H1 (cell line): Measurements from ENCODE around the gene POLRMT. TPM values are rescaled to one million over a fixed set of nuclear protein-coding genes. Genes with fewer than 3 reads are reported as not detected.

Experiments used
- CTCF ChIA-PET: fragments of 300-600 bp; sonication (Branson Sonifier 250); formaldehyde crosslinking; loops from one replicate; lab custom pipeline; 2021; ENCODE audit not compliant: partially characterized antibody; lab: Charles Lee
- POLR2A ChIA-PET: fragments of 300-600 bp; sonication (Branson Sonifier 250); formaldehyde crosslinking; loops from one replicate; lab custom pipeline; 2021; ENCODE audit warnings: inconsistent platforms; ENCODE audit not compliant: partially characterized antibody; lab: Charles Lee
- DNase-seq, 2 experiments: peaks; one replicate each; pipeline versions ENCODE4 v3.0.0 to v3.0.0-alpha.2; 2010 to 2022; ENCODE audit warnings: low spot score in 2 of 2, low read depth in 1 of 2, mixed read lengths in 1 of 2
- FAIRE-seq: peaks from 2 replicates; lab custom pipeline; 2011; peaks lifted over from hg19 to GRCh38; lab: Jason Lieb, UNC
- H2AFZ ChIP-seq: 2 replicates; pipeline ENCODE4 v1.8.1; 2012; ENCODE audit warnings: low read length, inconsistent platforms
- H2AK5ac ChIP-seq: 2 replicates; pipeline ENCODE4 v1.6.1; 2013; ENCODE audit warnings: low read depth, low read length
- H2BK120ac ChIP-seq: replicated peaks from 2 replicates; pipeline ENCODE3; 2013; ENCODE audit warnings: low read depth, low read length, inconsistent platforms
- H2BK12ac ChIP-seq: 2 replicates; pipeline ENCODE4 v1.6.1; 2013; ENCODE audit warnings: low read depth, low read length
- H2BK15ac ChIP-seq: 2 replicates; pipeline ENCODE4 v1.6.1; 2013; ENCODE audit warnings: low read length
- H2BK20ac ChIP-seq: 2 replicates; pipeline ENCODE4 v1.6.1; 2013; ENCODE audit warnings: low read length
- H2BK5ac ChIP-seq: 2 replicates; pipeline ENCODE4 v1.6.1; 2013; ENCODE audit warnings: low read depth, low read length
- H3K14ac ChIP-seq: 2 replicates; pipeline ENCODE4 v1.6.1; 2013; ENCODE audit warnings: inconsistent platforms; ENCODE audit not compliant: insufficient read length
- H3K18ac ChIP-seq: 2 replicates; pipeline ENCODE4 v1.6.1; 2013; ENCODE audit warnings: low read length; ENCODE audit errors: extremely low read depth
- H3K23ac ChIP-seq: 2 replicates; pipeline ENCODE4 v1.6.1; 2013; ENCODE audit warnings: inconsistent platforms; ENCODE audit not compliant: insufficient read length
- H3K23me2 ChIP-seq: 2 replicates; pipeline ENCODE4 v1.6.1; 2013; ENCODE audit warnings: low read depth, low read length
- H3K27ac ChIP-seq: 2 replicates; pipeline ENCODE4 v1.6.1; 2011; ENCODE audit warnings: low read depth, low read length, inconsistent platforms
- H3K27me3 ChIP-seq, 4 experiments: replicated peaks in 1 of 4; 1 replicate in 1 of 4; 2 replicates in 3 of 4; pipeline versions ENCODE4 v1.6.1 to v1.8.1; 2011 to 2013; ENCODE audit warnings: low read length in 3 of 4, mild to moderate bottlenecking in 3 of 4, inconsistent platforms in 2 of 4, mixed read lengths in 2 of 4, moderate library complexity in 1 of 4; ENCODE audit not compliant: control insufficient read depth in 3 of 4, insufficient read depth in 3 of 4; ENCODE audit errors: extremely low read depth in 1 of 4
- H3K36me3 ChIP-seq, 4 experiments: 2 replicates each; pipeline versions ENCODE4 v1.6.1 to v1.8.1; 2011 to 2013; ENCODE audit warnings: mild to moderate bottlenecking in 4 of 4, low read length in 3 of 4, moderate library complexity in 2 of 4, control low read depth in 1 of 4, inconsistent platforms in 1 of 4; ENCODE audit not compliant: insufficient read depth in 4 of 4, control insufficient read depth in 2 of 4
- H3K4ac ChIP-seq: replicated peaks from 2 replicates; pipeline ENCODE3; 2013; ENCODE audit warnings: low read length, low read depth, mixed read lengths, inconsistent platforms; ENCODE audit not compliant: insufficient read length
- H3K4me1 ChIP-seq, 4 experiments: replicated peaks in 1 of 4; 1 replicate in 1 of 4; 2 replicates in 3 of 4; pipeline versions ENCODE4 v1.6.1 to v1.8.1; 2011 to 2013; ENCODE audit warnings: low read length in 3 of 4, inconsistent platforms in 2 of 4, mixed read lengths in 1 of 4; ENCODE audit not compliant: insufficient read depth in 4 of 4, control insufficient read depth in 3 of 4
- H3K4me2 ChIP-seq, 2 experiments: 2 replicates each; pipeline versions ENCODE4 v1.6.1 to v1.8.1; 2011 to 2013; ENCODE audit warnings: low read depth in 2 of 2, low read length in 2 of 2, control low read depth in 1 of 2, inconsistent platforms in 1 of 2, mild to moderate bottlenecking in 1 of 2; ENCODE audit not compliant: insufficient read depth in 1 of 2
- H3K4me3 ChIP-seq, 4 experiments: fragments of 200-600, 300-600 bp in 1 of 4; sonication (generic), shearing (Covaris generic), sonication (Bioruptor Twin) in 1 of 4; 2 replicates each; pipeline versions ENCODE4 v1.5.1 to v1.8.1; 2011 to 2016; ENCODE audit warnings: low read length in 4 of 4, low read depth in 3 of 4, control low read depth in 2 of 4, inconsistent platforms in 2 of 4, mild to moderate bottlenecking in 2 of 4, mixed read lengths in 1 of 4, moderate library complexity in 1 of 4; ENCODE audit not compliant: insufficient read depth in 2 of 4; ENCODE audit errors: extremely low read depth in 1 of 4
- H3K56ac ChIP-seq: replicated peaks from 2 replicates; pipeline ENCODE3; 2013; ENCODE audit warnings: low read depth, mild to moderate bottlenecking, mixed read lengths, low read length, inconsistent platforms; ENCODE audit not compliant: insufficient read length
- H3K79me1 ChIP-seq: 2 replicates; pipeline ENCODE4 v1.6.1; 2013; ENCODE audit warnings: low read depth, low read length, control low read depth
- H3K79me2 ChIP-seq, 2 experiments: 2 replicates each; pipeline versions ENCODE4 v1.6.1 to v1.8.1; 2012 to 2013; ENCODE audit warnings: low read length in 2 of 2, mild to moderate bottlenecking in 2 of 2, inconsistent platforms in 1 of 2; ENCODE audit not compliant: insufficient read depth in 2 of 2, control insufficient read depth in 1 of 2
- H3K9ac ChIP-seq, 4 experiments: replicated peaks in 1 of 4; 1 replicate in 1 of 4; 2 replicates in 3 of 4; pipeline versions ENCODE4 v1.6.1 to v1.8.1; 2011 to 2013; ENCODE audit warnings: low read depth in 3 of 4, low read length in 3 of 4, control low read depth in 2 of 4, mild to moderate bottlenecking in 2 of 4, moderate library complexity in 2 of 4, inconsistent platforms in 1 of 4; ENCODE audit errors: extremely low read depth in 1 of 4
- H3K9me3 ChIP-seq, 2 experiments: 2 replicates each; pipeline versions ENCODE4 v1.6.1 to v1.8.1; 2012 to 2013; ENCODE audit warnings: mild to moderate bottlenecking in 2 of 2, moderate library complexity in 2 of 2, control low read depth in 1 of 2, inconsistent platforms in 1 of 2, low read depth in 1 of 2, low read length in 1 of 2, mixed read lengths in 1 of 2; ENCODE audit not compliant: insufficient read depth in 2 of 2
- H4K20me1 ChIP-seq, 2 experiments: replicated peaks in 1 of 2; 2 replicates each; pipeline versions ENCODE3 to v1.8.1; 2011 to 2013; ENCODE audit warnings: inconsistent platforms in 2 of 2, low read length in 2 of 2, mild to moderate bottlenecking in 1 of 2; ENCODE audit not compliant: insufficient read depth in 2 of 2, control insufficient read depth in 1 of 2
- H4K5ac ChIP-seq: 2 replicates; pipeline ENCODE4 v1.6.1; 2013; ENCODE audit warnings: low read length, low read depth, mixed read lengths, inconsistent platforms; ENCODE audit not compliant: insufficient read length
- H4K8ac ChIP-seq: 2 replicates; pipeline ENCODE4 v1.8.0; 2013; ENCODE audit warnings: mild to moderate bottlenecking, moderate library complexity, low read length, inconsistent platforms; ENCODE audit not compliant: insufficient read depth; ENCODE audit errors: extremely low read depth
- H4K91ac ChIP-seq: replicated peaks from 2 replicates; pipeline ENCODE3; 2013; ENCODE audit warnings: low read length, mixed read lengths, inconsistent platforms; ENCODE audit not compliant: insufficient read length
- ASH2L ChIP-seq: fragments of 200-600, 300-600 bp; sonication (generic); IDR thresholded peaks from one replicate; pipeline ENCODE4 v1.7.1; 2017; ENCODE audit warnings: low read length
- CHD2 ChIP-seq: IDR thresholded peaks from 2 replicates; pipeline ENCODE4 v1.6.1; 2012; ENCODE audit warnings: low read length, improper control_type of control experiment
- NRF1 ChIP-seq: IDR thresholded peaks from 2 replicates; pipeline ENCODE4 v1.6.1; 2011; ENCODE audit warnings: mild to moderate bottlenecking, low read depth, low read length, improper control_type of control experiment
- POLR2A ChIP-seq, 2 experiments: IDR thresholded peaks; 1 replicate in 1 of 2; 2 replicates in 1 of 2; pipeline ENCODE4 v1.6.1; 2011; ENCODE audit warnings: low read depth in 2 of 2, low read length in 2 of 2, mild to moderate bottlenecking in 2 of 2; ENCODE audit errors: control extremely low read depth in 1 of 2
- SIX5 ChIP-seq: IDR thresholded peaks from 2 replicates; pipeline ENCODE4 v1.6.1; 2011; ENCODE audit warnings: mild to moderate bottlenecking, low read depth, low read length
- SP2 ChIP-seq: IDR thresholded peaks from 2 replicates; pipeline ENCODE4 v1.6.1; 2012; ENCODE audit warnings: mild to moderate bottlenecking, low read length, inconsistent platforms
- YY1 ChIP-seq: IDR thresholded peaks from 2 replicates; pipeline ENCODE4 v1.6.1; 2011; ENCODE audit warnings: low read depth, mild to moderate bottlenecking, low read length
- WGBS, 2 experiments: shearing (Covaris generic) in 1 of 2; methylation state at CpG; one replicate each; pipeline versions ENCODE4 v1.1.6 to v1.1.7; 2013 to 2015; ENCODE audit warnings: low lambda C conversion rate in 2 of 2, mixed read lengths in 2 of 2, inconsistent platforms in 1 of 2, low coverage in 1 of 2, missing lambda C conversion rate in 1 of 2; ENCODE audit not compliant: insufficient replicate concordance in 2 of 2, insufficient coverage in 1 of 2, insufficient read length in 1 of 2; ENCODE audit errors: extremely low coverage in 1 of 2, missing lambda C conversion rate in 1 of 2; 5-methylcytosine and 5-hydroxymethylcytosine counted together
- long read RNA-seq, 2 experiments: library from RNA in 1 of 2; library from capped mRNA in 1 of 2; stranded (forward); transcript quantifications; one replicate each; pipeline ENCODE4 v2.0.0, GENCODE V29; 2021; ENCODE audit warnings: inconsistent platforms in 1 of 2
- polyA minus RNA-seq, 3 experiments: library from RNA; depleted of rRNA, polyadenylated mRNA; stranded (reverse); fragments of >200 nt; gene quantifications; 1 replicate in 2 of 3; 2 replicates in 1 of 3; pipeline ENCODE4 v1.2.3, GENCODE V29; 2011
- polyA plus RNA-seq, 7 experiments: library from polyadenylated mRNA; depleted of rRNA in 3 of 7; stranded (reverse) in 5 of 7; unstranded in 2 of 7; fragments of >200 nt in 5 of 7; fragments of 200-250 nt in 2 of 7; gene quantifications; 1 replicate in 5 of 7; 2 replicates in 1 of 7; 4 replicates in 1 of 7; pipeline versions ENCODE4 v1.2.1 to v1.2.3, GENCODE V29; 2011 to 2013; ENCODE audit warnings: missing spikeins in 2 of 7, mixed read lengths in 2 of 7
- total RNA-seq: library from RNA; stranded (reverse); fragmentation: NEBNext Ultra II Directional; extraction: Animal tissue kit (Norgen Biotek cat#: 25700); gene quantifications from 2 replicates; pipeline ENCODE4 v1.2.1, GENCODE V29; 2021
- TF ChIP-seq, protein P1 (sequence below): IDR thresholded peaks from 2 replicates; pipeline ENCODE4 v1.6.1; 2012; ENCODE audit warnings: inconsistent platforms

The POLRMT gene
- total RNA-seq, result 110 and 111 TPM in 2 replicates
- polyA plus RNA-seq (2011; rRNA removed), result 93.0 and 119 TPM in 2 replicates
- polyA plus RNA-seq (2011; cell fraction: cytosol; rRNA removed), result 84.7 TPM
- polyA plus RNA-seq (2011; cell fraction: nucleus; rRNA removed), result 444 TPM
- 84.6 to 159 TPM (median 148 TPM) in 4 replicates for polyA plus RNA-seq (2012, experiment 1 of 2)
- polyA plus RNA-seq (2012, experiment 2 of 2), result 84.5 TPM
- polyA plus RNA-seq (2013, experiment 1 of 2), result 105 TPM
- 97.6 TPM for polyA plus RNA-seq (2013, experiment 2 of 2)
- polyA minus RNA-seq (2011; rRNA and poly(A)+ RNA removed), result 132 and 217 TPM in 2 replicates
- 86.2 TPM for polyA minus RNA-seq (2011; cell fraction: cytosol; rRNA and poly(A)+ RNA removed)
- 105 TPM for polyA minus RNA-seq (2011; cell fraction: nucleus; rRNA and poly(A)+ RNA removed)
- long read RNA-seq, experiment 1, partial matches to known transcripts, result 46 of 61 reads
- long read RNA-seq, experiment 1, other reads (novel, unspliced or antisense), result 15 of 61 reads
- long read RNA-seq, experiment 2, partial matches to known transcripts, result 5 of 7 reads
- long read RNA-seq, experiment 2, other reads (novel, unspliced or antisense), result 1 of 7 reads

DNA sequence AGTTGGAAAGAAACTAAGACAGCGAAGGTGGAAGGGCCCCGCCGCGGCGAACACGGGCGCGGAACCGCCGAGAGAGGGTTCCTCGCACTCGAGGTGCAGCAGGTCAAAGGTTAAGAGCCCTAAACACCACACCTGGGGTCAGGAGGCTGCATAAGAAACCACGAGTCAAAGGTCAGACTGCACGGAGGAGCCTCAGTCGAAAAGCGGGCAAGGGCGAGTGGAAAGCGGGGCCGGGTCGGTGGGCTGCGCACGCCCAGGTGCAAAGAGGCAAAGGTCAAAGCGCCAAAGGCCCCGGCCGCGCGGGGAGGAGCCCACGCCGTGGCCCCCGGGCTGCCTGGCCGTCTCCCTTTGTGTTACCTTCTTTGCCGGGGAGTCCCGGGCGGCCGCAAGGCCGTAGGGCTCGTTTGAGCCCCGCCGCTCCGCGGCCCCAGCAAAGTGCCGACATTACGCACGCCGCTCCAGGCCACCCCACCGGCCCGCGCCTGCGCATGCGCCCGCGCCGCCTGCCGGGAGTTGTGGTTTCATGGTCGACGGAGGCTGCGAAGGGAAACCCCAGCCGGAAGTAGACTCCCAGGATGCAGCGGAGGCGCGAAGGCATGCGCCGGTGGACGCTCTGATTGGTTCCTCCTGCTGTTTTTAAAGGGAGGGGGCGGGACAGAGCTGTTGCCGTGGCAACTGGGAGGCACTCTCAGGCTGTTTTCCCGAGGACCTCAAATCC lies at the start of gene POLRMT:
Gene POLRMT (minus strand): TSS at position 470 of the 718 bp plus-strand sequence. CDS start 25 bp downstream, at position 445.
- peak within 1 kb of the TSS; percentile 88 to 99 (median 97) for H3K4me3 ChIP-seq
- POLR2A ChIA-PET, result interaction anchor here (0.7 to 3.2 kb wide), 10 partner anchors 8 to 178 kb away, joined by 3 to 11 read pairs (median 4); partner anchors contain the start of gene BSG
- H4K20me1 ChIP-seq, result peaks cover 4 to 5% of the 10 kb centered on the region in 2 experiments
- no peak within 1 kb of the TSS for H2BK15ac ChIP-seq
- no peak within 1 kb of the TSS for H3K4ac ChIP-seq
- no peak within 1 kb of the TSS for H3K14ac ChIP-seq
- peaks cover 8% of the 10 kb centered on the region for H3K23me2 ChIP-seq
- H3K36me3 ChIP-seq, result peaks cover 0 to 8% (median 2%) of the 10 kb centered on the region in 4 experiments; a peak in 5 of 8 replicates
- peaks cover 0 to 8% (median 3%) of the 10 kb centered on the region in 4 experiments; a peak in 4 of 7 replicates for H3K4me1 ChIP-seq
- peak within 1 kb of the TSS; percentile 69; the same call in 1 of the 2 replicates for H2AFZ ChIP-seq
- CTCF ChIA-PET, result interaction anchor here (1.0 to 1.4 kb wide), 3 partner anchors 12 to 74 kb away, joined by 3 to 4 read pairs (median 3); no protein-coding TSS in a partner anchor
- H4K91ac ChIP-seq, result peak within 1 kb of the TSS; percentile 65
- peaks cover 0 to 18% of the 10 kb centered on the region in 2 experiments; a peak in 1 of 4 replicates for H3K79me2 ChIP-seq
- WGBS, 2 experiments, result 1% methylated on average over 55 of the region's 67 CpGs; no CpG with 5 or more reads in 1 of the 2 experiments
- H2BK120ac ChIP-seq, result no peak within 1 kb of the TSS
- peak within 1 kb of the TSS; percentile 69 for H3K56ac ChIP-seq
- H3K4me2 ChIP-seq, result peak within 1 kb of the TSS; percentile 78 to 82
- no peak within 1 kb of the TSS for H2BK20ac ChIP-seq
- H2BK5ac ChIP-seq, result peak within 1 kb of the TSS; percentile 74; the same call in 1 of the 2 replicates
- H4K8ac ChIP-seq, result peak within 1 kb of the TSS; percentile 84; the same call in 1 of the 2 replicates
- H2AK5ac ChIP-seq, result no peak within 1 kb of the TSS; the same call in 1 of the 2 replicates
- peak within 1 kb of the TSS; percentile 67 to 90 (median 82) for H3K9ac ChIP-seq
- H3K23ac ChIP-seq, result no peak within 1 kb of the TSS
- no peaks in the 10 kb centered on the region for H3K9me3 ChIP-seq
- FAIRE-seq (peak; percentile 60), DNase-seq (peak; percentile 93 to 95)
- H4K5ac ChIP-seq, result peak within 1 kb of the TSS; percentile 39
- peaks cover 9% of the 10 kb centered on the region for H3K79me1 ChIP-seq
- H3K18ac ChIP-seq, result peak within 1 kb of the TSS; percentile 83
- peak within 1 kb of the TSS; percentile 62 for H3K27ac ChIP-seq
- no peak within 1 kb of the TSS for H2BK12ac ChIP-seq
- H3K27me3 ChIP-seq, result peaks cover 0 to 11% (median 2%) of the 10 kb centered on the region in 4 experiments; a peak in 3 of 7 replicates
- peak; percentile 67 for TF ChIP-seq YY1
- TF ChIP-seq SP2, result peak; percentile 76
- peak; percentile 92 for TF ChIP-seq NRF1
- peak in 1 of 2 experiments; percentile 63; a peak in 2 of 3 replicates for TF ChIP-seq POLR2A (IDR thresholded peaks at IDR 0.05; ENCODE audit: control extremely low read depth in 1 of 2, low read depth in 2 of 2, low read length in 2 of 2)
- peak; percentile 79 for TF ChIP-seq CHD2
- TF ChIP-seq, protein P1, sequence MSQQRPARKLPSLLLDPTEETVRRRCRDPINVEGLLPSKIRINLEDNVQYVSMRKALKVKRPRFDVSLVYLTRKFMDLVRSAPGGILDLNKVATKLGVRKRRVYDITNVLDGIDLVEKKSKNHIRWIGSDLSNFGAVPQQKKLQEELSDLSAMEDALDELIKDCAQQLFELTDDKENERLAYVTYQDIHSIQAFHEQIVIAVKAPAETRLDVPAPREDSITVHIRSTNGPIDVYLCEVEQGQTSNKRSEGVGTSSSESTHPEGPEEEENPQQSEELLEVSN, result peak; percentile 59
- peak; percentile 62; the same call in 1 of the 2 replicates for TF ChIP-seq SIX5
- TF ChIP-seq ASH2L, result peak; percentile 62
